Suprapubic skin (tissue), 4 donors: ENCODE measurements around the gene TTC39C. TPM values are rescaled to one million over a fixed set of nuclear protein-coding genes. Genes with fewer than 3 reads are reported as not detected.

ENCODE experiments used
- DNase-seq, 2 donors: peaks; one replicate each; pipeline ENCODE4 v3.0.0-alpha.2; 2019; ENCODE audit warnings: low spot score in 2 of 2
- H3K27ac ChIP-seq: fragments of 200-600 bp; sonication (generic); one replicate; pipeline ENCODE4 v1.5.1; 2019
- H3K27me3 ChIP-seq: fragments of 200-600 bp; sonication (generic); one replicate; pipeline ENCODE4 v1.5.1; 2019
- H3K36me3 ChIP-seq: fragments of 200-600 bp; sonication (generic); one replicate; pipeline ENCODE4 v1.5.1; 2019
- H3K4me1 ChIP-seq: fragments of 200-600 bp; sonication (generic); one replicate; pipeline ENCODE4 v1.5.1; 2019
- H3K4me3 ChIP-seq: fragments of 200-600 bp; sonication (generic); one replicate; pipeline ENCODE4 v1.5.1; 2019; ENCODE audit warnings: mild to moderate bottlenecking
- H3K9me3 ChIP-seq: fragments of 200-600 bp; sonication (generic); one replicate; pipeline ENCODE4 v1.5.1; 2019
- EP300 ChIP-seq: sonication (generic); formaldehyde crosslinking; IDR thresholded peaks from one replicate; pipeline ENCODE4 v1.6.1; 2017; ENCODE audit warnings: antibody characterized with exemption
- POLR2A ChIP-seq, 2 donors: fragments of 450-650 bp; IDR thresholded peaks; one replicate each; pipeline ENCODE4 v1.6.1; 2017; ENCODE audit warnings: antibody characterized with exemption in 2 of 2, mild to moderate bottlenecking in 2 of 2, moderate library complexity in 2 of 2
- POLR2AphosphoS5 ChIP-seq, 3 donors: sonication (generic); formaldehyde crosslinking; IDR thresholded peaks; one replicate each; pipeline ENCODE4 v1.6.1; 2017; ENCODE audit warnings: antibody characterized with exemption in 3 of 3
- WGBS: methylation state at CpG from one replicate; pipeline ENCODE4 v1.1.5; 2018; 5-methylcytosine and 5-hydroxymethylcytosine counted together
- total RNA-seq, 4 donors: library from RNA; depleted of rRNA; stranded (reverse); fragments of >200 nt; gene quantifications; one replicate each; pipeline ENCODE4 v1.1.0, GENCODE V29; 2016
- TF ChIP-seq, protein P1 (sequence below), 2 donors: fragments of 200-600 bp in 1 of 2; fragments of 450-650 bp in 1 of 2; sonication (generic) in 1 of 2; IDR thresholded peaks; one replicate each; pipeline ENCODE4 v1.5.1; 2016 to 2019; ENCODE audit warnings: antibody characterized with exemption in 2 of 2, mild to moderate bottlenecking in 1 of 2, moderate library complexity in 1 of 2

The TTC39C gene
- total RNA-seq, 4 donors from 2014 or later: 74.9 to 126 (median 86.5) TPM

DNA sequence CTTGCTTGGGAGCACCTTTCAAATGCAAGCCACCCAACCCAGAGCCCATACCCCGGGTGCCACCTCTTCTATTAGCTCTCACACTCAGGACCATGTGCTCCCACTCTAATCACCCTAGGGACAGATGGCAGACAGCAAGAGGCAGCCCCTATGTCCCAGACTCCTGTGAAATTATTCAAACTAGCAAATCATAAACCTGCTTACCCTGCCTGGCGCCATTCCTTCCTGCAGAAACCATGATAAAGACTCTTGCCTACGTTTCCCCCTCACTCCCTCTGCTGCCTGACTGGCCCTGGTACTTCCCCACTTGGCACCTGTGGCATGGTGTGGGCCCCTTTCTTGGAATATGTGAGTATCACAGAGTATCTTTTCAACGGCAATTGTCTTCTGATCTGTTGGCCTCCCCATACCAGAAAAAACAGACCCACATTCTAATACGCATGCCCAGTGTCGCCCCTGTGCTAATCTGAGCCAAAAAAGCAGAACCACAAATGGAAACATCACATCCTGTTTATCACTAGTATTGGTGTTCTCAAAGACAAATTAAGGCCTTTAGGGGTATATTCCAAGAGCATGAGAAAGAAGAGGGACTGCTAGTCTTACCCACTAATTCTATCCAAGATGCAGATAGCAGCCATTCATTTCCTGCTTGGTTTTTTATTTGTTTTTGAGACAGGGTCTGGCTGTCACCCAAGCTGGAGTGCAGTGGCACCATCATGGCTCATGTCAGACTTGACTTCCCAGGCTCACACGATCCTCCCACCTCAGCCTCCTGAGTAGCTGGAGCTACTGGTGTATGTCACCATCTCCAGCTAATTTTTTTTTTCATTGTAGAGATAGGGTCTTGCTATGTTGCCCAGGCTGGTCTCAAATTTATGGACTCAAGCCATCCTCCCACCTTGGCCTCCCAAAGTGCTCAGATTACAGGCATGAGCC lies 44.1 kb upstream of the TTC39C start:
- no peak for DNase-seq
- H3K36me3 ChIP-seq: no peaks in the 10 kb centered on the region
- H3K4me1 ChIP-seq: peaks cover under 1% of the 10 kb centered on the region
- WGBS: 81% methylated on average over 7 of the region's 7 CpGs
- TF ChIP-seq, protein P1, sequence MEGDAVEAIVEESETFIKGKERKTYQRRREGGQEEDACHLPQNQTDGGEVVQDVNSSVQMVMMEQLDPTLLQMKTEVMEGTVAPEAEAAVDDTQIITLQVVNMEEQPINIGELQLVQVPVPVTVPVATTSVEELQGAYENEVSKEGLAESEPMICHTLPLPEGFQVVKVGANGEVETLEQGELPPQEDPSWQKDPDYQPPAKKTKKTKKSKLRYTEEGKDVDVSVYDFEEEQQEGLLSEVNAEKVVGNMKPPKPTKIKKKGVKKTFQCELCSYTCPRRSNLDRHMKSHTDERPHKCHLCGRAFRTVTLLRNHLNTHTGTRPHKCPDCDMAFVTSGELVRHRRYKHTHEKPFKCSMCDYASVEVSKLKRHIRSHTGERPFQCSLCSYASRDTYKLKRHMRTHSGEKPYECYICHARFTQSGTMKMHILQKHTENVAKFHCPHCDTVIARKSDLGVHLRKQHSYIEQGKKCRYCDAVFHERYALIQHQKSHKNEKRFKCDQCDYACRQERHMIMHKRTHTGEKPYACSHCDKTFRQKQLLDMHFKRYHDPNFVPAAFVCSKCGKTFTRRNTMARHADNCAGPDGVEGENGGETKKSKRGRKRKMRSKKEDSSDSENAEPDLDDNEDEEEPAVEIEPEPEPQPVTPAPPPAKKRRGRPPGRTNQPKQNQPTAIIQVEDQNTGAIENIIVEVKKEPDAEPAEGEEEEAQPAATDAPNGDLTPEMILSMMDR (IDR thresholded peaks at IDR 0.05): no peak
- no peak for TF ChIP-seq POLR2AphosphoS5 (IDR thresholded peaks at IDR 0.05)
- TF ChIP-seq POLR2A (IDR thresholded peaks at IDR 0.05): no peak
- TF ChIP-seq EP300: no peak
- no peak overlapping the region for H3K27ac ChIP-seq
- no peaks in the 10 kb centered on the region for H3K9me3 ChIP-seq
- H3K4me3 ChIP-seq: no peak overlapping the region
- no peaks in the 10 kb centered on the region for H3K27me3 ChIP-seq

DNA sequence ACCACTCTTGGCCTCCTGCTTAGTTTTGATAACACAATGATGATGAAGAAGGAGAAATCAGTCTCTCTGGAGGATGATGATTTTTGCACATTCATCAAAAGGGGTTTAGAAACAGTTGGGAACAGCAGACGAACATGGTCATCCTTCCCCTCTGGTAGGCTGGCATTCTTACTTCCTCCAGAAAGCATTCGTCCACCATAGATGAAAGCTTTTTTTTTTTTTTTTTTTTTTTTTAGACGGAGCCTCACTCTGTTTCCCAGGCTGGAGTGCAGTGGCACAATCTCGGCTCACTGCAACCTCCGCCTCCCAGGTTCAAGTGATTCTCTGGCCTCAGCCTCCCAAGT lies 43.5 kb upstream of the TTC39C start:
- H3K9me3 ChIP-seq: no peaks in the 10 kb centered on the region
- no peaks in the 10 kb centered on the region for H3K27me3 ChIP-seq
- TF ChIP-seq POLR2AphosphoS5 (IDR thresholded peaks at IDR 0.05) (no peak), POLR2A (IDR thresholded peaks at IDR 0.05) (no peak), EP300 (no peak)
- TF ChIP-seq, protein P1 (IDR thresholded peaks at IDR 0.05): no peak
- no peak overlapping the region for H3K4me3 ChIP-seq
- DNase-seq: no peak
- H3K27ac ChIP-seq: no peak overlapping the region
- 88% methylated on average over 5 of the region's 5 CpGs for WGBS
- no peaks in the 10 kb centered on the region for H3K36me3 ChIP-seq
- no peaks in the 10 kb centered on the region for H3K4me1 ChIP-seq

DNA sequence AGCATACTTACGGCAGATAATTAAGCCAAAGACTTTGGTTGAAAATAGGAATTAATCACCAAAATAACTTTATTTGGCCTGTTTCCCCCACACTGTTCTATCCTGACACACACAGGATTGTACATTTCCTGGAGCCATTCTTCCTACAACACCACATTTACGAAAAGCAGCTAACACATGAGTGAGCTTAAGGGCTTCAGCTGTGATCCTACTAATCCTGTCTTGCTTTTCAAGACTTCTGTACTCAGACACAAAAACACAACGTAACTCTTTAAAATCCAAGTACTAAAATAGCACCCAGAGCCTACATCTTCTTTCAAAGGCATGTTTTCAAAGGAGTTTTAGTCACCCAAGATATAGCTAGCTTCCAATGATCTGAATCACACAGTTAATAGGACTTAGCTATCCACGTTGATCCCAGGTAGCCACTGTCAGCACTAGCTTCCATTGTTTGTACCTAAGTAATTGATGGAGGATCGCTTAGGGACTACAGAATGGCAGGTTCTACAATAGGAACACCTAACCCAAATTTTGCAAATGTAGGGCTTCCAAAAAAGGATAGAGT lies 42.8 kb upstream of the TTC39C start:
- DNase-seq: no peak
- TF ChIP-seq POLR2A (IDR thresholded peaks at IDR 0.05) (no peak), EP300 (no peak)
- TF ChIP-seq, protein P1 (IDR thresholded peaks at IDR 0.05): no peak
- no peak overlapping the region for H3K4me3 ChIP-seq

DNA sequence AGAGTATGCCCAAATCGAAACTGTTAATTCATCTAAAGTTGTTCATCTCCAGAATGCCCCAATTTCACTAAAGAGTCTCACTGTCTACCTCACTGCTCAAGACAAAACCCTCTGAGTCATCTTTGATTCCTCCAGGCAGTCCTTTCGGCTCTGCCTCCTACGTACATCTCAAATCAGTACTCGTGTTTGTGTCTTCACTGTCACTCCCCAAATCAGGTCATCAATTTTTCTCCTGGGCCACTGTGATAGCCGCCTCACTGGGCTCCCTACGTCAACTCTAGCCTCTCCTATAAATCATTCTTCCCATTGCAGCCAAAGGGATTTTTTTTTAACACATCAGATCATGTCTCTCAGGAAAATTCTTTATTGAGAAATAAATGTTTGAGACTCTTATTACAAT lies 42.1 kb upstream of the TTC39C start:
- no peaks in the 10 kb centered on the region for H3K36me3 ChIP-seq
- TF ChIP-seq, protein P1 (IDR thresholded peaks at IDR 0.05): no peak
- no peak for TF ChIP-seq EP300
- no peak for TF ChIP-seq POLR2A (IDR thresholded peaks at IDR 0.05)
- no peak for TF ChIP-seq POLR2AphosphoS5 (IDR thresholded peaks at IDR 0.05)
- no peaks in the 10 kb centered on the region for H3K4me1 ChIP-seq
- no peaks in the 10 kb centered on the region for H3K27me3 ChIP-seq
- 67% methylated on average over 6 of the region's 6 CpGs for WGBS
- no peak for DNase-seq
- no peaks in the 10 kb centered on the region for H3K9me3 ChIP-seq
- H3K27ac ChIP-seq: no peak overlapping the region
- no peak overlapping the region for H3K4me3 ChIP-seq

More for the DNA sequence above, 42.8 kb upstream of the TTC39C start:
- WGBS: 87% methylated on average over 5 of the region's 5 CpGs
- H3K27me3 ChIP-seq: no peaks in the 10 kb centered on the region
- H3K36me3 ChIP-seq: no peaks in the 10 kb centered on the region
- H3K4me1 ChIP-seq: no peaks in the 10 kb centered on the region
- no peak overlapping the region for H3K27ac ChIP-seq
- no peaks in the 10 kb centered on the region for H3K9me3 ChIP-seq

DNA sequence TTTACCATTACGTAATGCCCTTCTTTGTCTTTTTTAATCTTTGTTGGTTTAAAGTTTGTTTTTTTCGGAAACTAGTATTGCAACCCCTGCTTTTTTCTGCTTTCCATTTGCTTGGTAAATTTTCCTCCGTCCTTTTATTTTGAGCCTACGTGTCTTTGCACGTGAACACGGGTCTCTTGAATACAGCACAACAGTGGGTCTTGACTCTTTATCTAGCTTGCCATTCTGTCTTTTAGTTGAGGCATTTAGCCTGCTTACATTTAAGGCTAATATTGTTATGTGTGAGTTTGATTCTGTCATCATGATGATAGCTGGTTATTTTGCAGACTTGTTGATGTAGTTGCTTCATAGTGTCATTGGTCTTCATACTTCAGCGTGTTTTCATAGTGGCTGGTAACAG lies 37.5 kb upstream of the TTC39C start:
- H3K4me3 ChIP-seq: no peak overlapping the region
- no peaks in the 10 kb centered on the region for H3K9me3 ChIP-seq
- no peak for DNase-seq
- 93% methylated on average over 7 of the region's 7 CpGs for WGBS
- H3K4me1 ChIP-seq: no peaks in the 10 kb centered on the region
- H3K27me3 ChIP-seq: no peaks in the 10 kb centered on the region
- no peaks in the 10 kb centered on the region for H3K36me3 ChIP-seq
- no peak for TF ChIP-seq POLR2AphosphoS5 (IDR thresholded peaks at IDR 0.05)
- TF ChIP-seq, protein P1 (IDR thresholded peaks at IDR 0.05): no peak
- TF ChIP-seq POLR2A (IDR thresholded peaks at IDR 0.05): no peak
- TF ChIP-seq EP300: no peak
- H3K27ac ChIP-seq: no peak overlapping the region
